ENCODE data around the gene PCCA.

DNA sequence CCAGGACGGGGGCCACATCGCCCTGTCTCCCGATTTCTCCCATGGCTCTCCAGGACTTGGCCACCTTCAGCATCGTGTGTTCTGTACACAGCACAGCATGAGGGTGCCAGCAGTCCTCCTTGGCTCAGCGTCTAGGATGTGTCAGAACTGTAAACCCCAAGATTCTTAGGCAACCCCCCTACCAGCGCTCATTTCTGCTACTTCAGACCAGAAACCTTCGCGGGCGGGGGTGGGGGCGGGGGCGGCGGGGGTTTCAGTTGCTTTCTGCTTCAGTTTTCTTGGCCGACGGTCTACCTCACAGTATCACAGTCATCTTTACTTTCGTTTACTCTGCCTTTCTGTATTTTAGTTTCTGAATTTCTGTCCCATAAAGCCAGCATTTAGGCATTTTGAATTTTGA is 417.3 kb downstream of the PCCA start:
- no peak for TF ChIP-seq POLR2A (IDR thresholded peaks at IDR 0.05; ENCODE audit: low read depth, low read length)
- no peak for TF ChIP-seq TAF1 (IDR thresholded peaks at IDR 0.05; ENCODE audit: borderline replicate concordance, low read depth, low read length)

Data from GM12892 (cell line).